Measurements from ENCODE around the gene RSPO3.
"Not testable (repeated sequence)": the region's sequence is repeated elsewhere in the genome, so short reads cannot be mapped to it uniquely, and the experiment has no call there.

The RSPO3 gene

GRCh38 chr6:127207591-127208120 lies 89.2 kb downstream of the RSPO3 start:
- TF ChIP-seq ZC3H10 (CRISPR knock-in tag; IDR thresholded peaks at IDR 0.05) = no peak
- no peak for TF ChIP-seq ARNTL (CRISPR knock-in tag; IDR thresholded peaks at IDR 0.05; ENCODE audit: borderline replicate concordance, low read depth)
- no peak for TF ChIP-seq PATZ1 (CRISPR knock-in tag; IDR thresholded peaks at IDR 0.05; ENCODE audit: borderline replicate concordance)
- no peak for TF ChIP-seq CSDC2 (CRISPR knock-in tag; IDR thresholded peaks at IDR 0.05)
- TF ChIP-seq POU6F1 (CRISPR knock-in tag; IDR thresholded peaks at IDR 0.05; ENCODE audit: borderline replicate concordance, low read depth) = no peak
- no peak for TF ChIP-seq GLIS3 (CRISPR knock-in tag; IDR thresholded peaks at IDR 0.05)
- no peak for TF ChIP-seq CREB5 (CRISPR knock-in tag; IDR thresholded peaks at IDR 0.05; ENCODE audit: low read depth)
- TF ChIP-seq SNAI2 (CRISPR knock-in tag; IDR thresholded peaks at IDR 0.05) = no peak
- no peak for TF ChIP-seq OSR1 (CRISPR knock-in tag; IDR thresholded peaks at IDR 0.05)
- no peak for TF ChIP-seq ESRRG (CRISPR knock-in tag; IDR thresholded peaks at IDR 0.05)
- no peak for TF ChIP-seq BACH2 (CRISPR knock-in tag; IDR thresholded peaks at IDR 0.05; ENCODE audit: borderline replicate concordance)
- ATAC-seq = peak; percentile 30; the same call in 1 of the 3 replicates

GRCh38 chr6:127210725-127211124 lies 92.3 kb downstream of the RSPO3 start:
- no peak for TF ChIP-seq BACH2 (CRISPR knock-in tag; IDR thresholded peaks at IDR 0.05; ENCODE audit: borderline replicate concordance)
- TF ChIP-seq ISL1 (CRISPR knock-in tag; IDR thresholded peaks at IDR 0.05) = no peak
- no peak for TF ChIP-seq TOX (CRISPR knock-in tag; IDR thresholded peaks at IDR 0.05; ENCODE audit: borderline replicate concordance)
- TF ChIP-seq RARB (CRISPR knock-in tag; IDR thresholded peaks at IDR 0.05) = no peak
- ATAC-seq = no peak

- no peak for ATAC-seq
- TF ChIP-seq ISL1 (CRISPR knock-in tag; IDR thresholded peaks at IDR 0.05) (no peak), ZNF70 (CRISPR knock-in tag; IDR thresholded peaks at IDR 0.05) (no peak), TCF4 (CRISPR knock-in tag; IDR thresholded peaks at IDR 0.05; ENCODE audit: borderline replicate concordance) (no peak), ZNF565 (CRISPR knock-in tag; conservative IDR thresholded peaks at IDR 0.05; ENCODE audit: low read depth) (no peak), ZFP30 (CRISPR knock-in tag; IDR thresholded peaks at IDR 0.05) (no peak), GLIS3 (CRISPR knock-in tag; IDR thresholded peaks at IDR 0.05) (no peak), POU6F1 (CRISPR knock-in tag; IDR thresholded peaks at IDR 0.05; ENCODE audit: borderline replicate concordance, low read depth) (no peak), RARB (CRISPR knock-in tag; IDR thresholded peaks at IDR 0.05) (no peak), TSHZ2 (CRISPR knock-in tag; IDR thresholded peaks at IDR 0.05) (no peak), CSDC2 (CRISPR knock-in tag; IDR thresholded peaks at IDR 0.05) (no peak), ZNF8 (CRISPR knock-in tag; IDR thresholded peaks at IDR 0.05) (no peak), ZC3H10 (CRISPR knock-in tag; IDR thresholded peaks at IDR 0.05) (no peak), BACH2 (CRISPR knock-in tag; IDR thresholded peaks at IDR 0.05; ENCODE audit: borderline replicate concordance) (no peak), TOX (CRISPR knock-in tag; IDR thresholded peaks at IDR 0.05; ENCODE audit: borderline replicate concordance) (no peak), ARNTL (CRISPR knock-in tag; IDR thresholded peaks at IDR 0.05; ENCODE audit: borderline replicate concordance, low read depth) (no peak)
Measured at GRCh38 chr6:127212376-127212775, 93.9 kb downstream of the RSPO3 start.

- not testable (repeated sequence) for ATAC-seq
Measured at GRCh38 chr6:127214032-127214431, 95.6 kb downstream of the RSPO3 start.

- not testable (repeated sequence) for ATAC-seq
Measured at GRCh38 chr6:127214531-127214930, 96.1 kb downstream of the RSPO3 start.

Measured in SK-N-SH treated with all-trans-retinoic acid at 6 μM for 48 hours (cell line).